Spleen (tissue), 7 donors: ENCODE measurements around the gene DNAJC28.

Experiments used
- POLR2A ChIP-seq, 3 donors: fragments of 450-650 bp; IDR thresholded peaks; one replicate each; pipeline ENCODE4 v1.5.1; 2017; ENCODE audit warnings: antibody characterized with exemption in 3 of 3, mild to moderate bottlenecking in 1 of 3
- POLR2AphosphoS5 ChIP-seq, 3 donors: sonication (generic); formaldehyde crosslinking; IDR thresholded peaks; one replicate each; pipeline ENCODE4 v1.5.1; 2017; ENCODE audit warnings: antibody characterized with exemption in 3 of 3
- TF ChIP-seq, protein P1 (sequence below), 11 experiments: fragments of 200-600 bp in 7 of 11; fragments of 450-650 bp in 4 of 11; sonication (generic) in 4 of 11; IDR thresholded peaks in 8 of 11; conservative IDR thresholded peaks in 3 of 11; 1 replicate in 7 of 11; 2 replicates in 4 of 11; pipeline versions ENCODE4 v1.4.0 to v1.8.0; 2016 to 2021; ENCODE audit warnings: antibody characterized with exemption in 11 of 11, inconsistent platforms in 4 of 11, mild to moderate bottlenecking in 1 of 11
- donor health status: DM: no; HTN: no; CAD: no; lungs with moderate emphysema.
- donor health status: DM: no; HTN: no; CAD: no.
- donor health status: DM: no; HTN: no; CAD: no.

DNA sequence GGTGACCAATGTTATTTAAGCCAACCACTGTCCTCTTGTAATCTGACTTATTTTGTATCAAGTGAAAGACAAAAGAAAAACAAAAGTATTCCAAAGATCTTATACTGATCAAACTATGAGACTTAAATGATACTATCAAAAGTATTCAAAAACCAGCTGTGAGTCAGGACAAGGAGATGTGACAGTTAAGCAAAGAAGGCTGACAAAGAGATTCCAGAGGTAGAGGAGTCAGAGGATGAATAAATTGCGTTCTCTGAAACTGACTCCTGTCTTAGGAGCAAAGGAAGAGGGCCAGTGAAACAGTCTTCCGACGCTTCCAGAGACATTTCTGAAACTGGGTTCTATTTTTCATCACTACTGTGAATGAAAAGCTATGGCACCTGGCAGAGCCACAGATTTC is 32.7 kb downstream of the DNAJC28 start:
- TF ChIP-seq POLR2AphosphoS5 (IDR thresholded peaks at IDR 0.05) (no peak), POLR2A (IDR thresholded peaks at IDR 0.05) (no peak)
- TF ChIP-seq, protein P1, sequence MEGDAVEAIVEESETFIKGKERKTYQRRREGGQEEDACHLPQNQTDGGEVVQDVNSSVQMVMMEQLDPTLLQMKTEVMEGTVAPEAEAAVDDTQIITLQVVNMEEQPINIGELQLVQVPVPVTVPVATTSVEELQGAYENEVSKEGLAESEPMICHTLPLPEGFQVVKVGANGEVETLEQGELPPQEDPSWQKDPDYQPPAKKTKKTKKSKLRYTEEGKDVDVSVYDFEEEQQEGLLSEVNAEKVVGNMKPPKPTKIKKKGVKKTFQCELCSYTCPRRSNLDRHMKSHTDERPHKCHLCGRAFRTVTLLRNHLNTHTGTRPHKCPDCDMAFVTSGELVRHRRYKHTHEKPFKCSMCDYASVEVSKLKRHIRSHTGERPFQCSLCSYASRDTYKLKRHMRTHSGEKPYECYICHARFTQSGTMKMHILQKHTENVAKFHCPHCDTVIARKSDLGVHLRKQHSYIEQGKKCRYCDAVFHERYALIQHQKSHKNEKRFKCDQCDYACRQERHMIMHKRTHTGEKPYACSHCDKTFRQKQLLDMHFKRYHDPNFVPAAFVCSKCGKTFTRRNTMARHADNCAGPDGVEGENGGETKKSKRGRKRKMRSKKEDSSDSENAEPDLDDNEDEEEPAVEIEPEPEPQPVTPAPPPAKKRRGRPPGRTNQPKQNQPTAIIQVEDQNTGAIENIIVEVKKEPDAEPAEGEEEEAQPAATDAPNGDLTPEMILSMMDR (IDR thresholded peaks at IDR 0.05 in 8 of 11, conservative IDR thresholded peaks at IDR 0.05 in 3 of 11), result no peak
